WTC11 (cell line): ENCODE results near the gene RPL36.

Experiments
- CREM ChIP-seq: sonication (generic); formaldehyde crosslinking; IDR thresholded peaks from 2 replicates; pipeline ENCODE4 v1.8.1; 2022; ENCODE audit warnings: mild to moderate bottlenecking, missing genetic modification reagents, moderate library complexity
- GABPB1 ChIP-seq: sonication (generic); formaldehyde crosslinking; IDR thresholded peaks from 2 replicates; pipeline ENCODE4 v1.8.1; 2023; ENCODE audit warnings: mild to moderate bottlenecking, missing genetic modification reagents
- JUN ChIP-seq: sonication (generic); formaldehyde crosslinking; IDR thresholded peaks from 2 replicates; pipeline ENCODE4 v1.8.0; 2023; ENCODE audit warnings: mild to moderate bottlenecking, missing genetic modification reagents
- NR1H2 ChIP-seq: sonication (generic); formaldehyde crosslinking; IDR thresholded peaks from 2 replicates; pipeline ENCODE4 v1.9.0; 2021; ENCODE audit warnings: mild to moderate bottlenecking, moderate library complexity, missing genetic modification reagents
- RELA ChIP-seq: sonication (generic); formaldehyde crosslinking; IDR thresholded peaks from 2 replicates; pipeline ENCODE4 v1.8.1; 2022; ENCODE audit warnings: missing genetic modification reagents, mild to moderate bottlenecking, borderline replicate concordance
- SMAD3 ChIP-seq: sonication (generic); formaldehyde crosslinking; IDR thresholded peaks from 2 replicates; pipeline ENCODE4 v1.8.0; 2022; ENCODE audit warnings: missing genetic modification reagents, mild to moderate bottlenecking, borderline replicate concordance
- TF ChIP-seq, protein P1 (sequence below): sonication (generic); formaldehyde crosslinking; IDR thresholded peaks from 2 replicates; pipeline ENCODE4 v1.8.0; 2023; ENCODE audit warnings: mild to moderate bottlenecking, missing genetic modification reagents
- TF ChIP-seq, protein P2 (sequence below): fragments of 200-600 bp; IDR thresholded peaks from 2 replicates; pipeline ENCODE4 v1.8.0; 2022; ENCODE audit warnings: antibody characterized with exemption
- TF ChIP-seq, protein P3 (sequence below): sonication (generic); formaldehyde crosslinking; IDR thresholded peaks from 2 replicates; pipeline ENCODE4 v1.8.1; 2022; ENCODE audit warnings: low read depth, mild to moderate bottlenecking, moderate library complexity, missing genetic modification reagents, borderline replicate concordance
- TF ChIP-seq, protein P4 (sequence below): sonication (generic); formaldehyde crosslinking; IDR thresholded peaks from 2 replicates; pipeline ENCODE4 v1.8.1; 2023; ENCODE audit warnings: mild to moderate bottlenecking, missing genetic modification reagents
- TF ChIP-seq, protein P5 (sequence below): sonication (generic); formaldehyde crosslinking; IDR thresholded peaks from 2 replicates; pipeline ENCODE4 v1.8.0; 2022; ENCODE audit warnings: mild to moderate bottlenecking, missing genetic modification reagents
- TF ChIP-seq, protein P6 (sequence below): sonication (generic); formaldehyde crosslinking; IDR thresholded peaks from 2 replicates; pipeline ENCODE4 v1.8.1; 2022; ENCODE audit warnings: mild to moderate bottlenecking, moderate library complexity, missing genetic modification reagents
- TF ChIP-seq, protein P7 (sequence below): sonication (generic); formaldehyde crosslinking; IDR thresholded peaks from 2 replicates; pipeline ENCODE4 v1.8.0; 2023; ENCODE audit warnings: missing genetic modification reagents, mild to moderate bottlenecking, borderline replicate concordance
- TF ChIP-seq, protein P8 (sequence below): sonication (generic); formaldehyde crosslinking; IDR thresholded peaks from 2 replicates; pipeline ENCODE4 v1.8.0; 2022; ENCODE audit warnings: missing genetic modification reagents

DNA sequence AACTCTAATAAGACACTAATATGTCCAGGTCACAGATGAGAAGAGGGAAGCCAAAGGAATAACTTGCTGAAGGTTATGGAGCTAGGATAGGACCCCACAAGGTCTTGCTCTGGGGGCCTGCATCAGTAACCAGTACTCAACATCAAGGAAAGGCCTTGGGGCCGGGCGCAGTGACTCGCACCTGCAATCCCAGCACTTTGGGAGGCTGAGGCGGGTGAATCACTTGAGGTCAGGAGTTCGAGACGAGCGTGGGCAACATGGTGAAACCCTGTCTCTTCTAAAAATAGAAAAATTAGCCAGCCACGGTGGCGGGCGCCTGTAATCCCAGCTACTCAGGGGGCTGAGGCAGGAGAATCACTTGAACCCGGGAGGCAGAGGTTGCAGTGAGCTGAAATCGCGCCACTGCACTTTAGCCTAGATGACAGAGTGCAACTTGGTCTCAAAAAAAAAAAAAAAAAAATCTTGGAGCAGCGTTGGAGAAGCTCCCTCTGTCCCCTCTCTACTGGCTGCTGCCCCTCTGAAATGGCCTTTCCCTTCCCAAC, 28.0 kb downstream of the RPL36 start:
- TF ChIP-seq, protein P1, sequence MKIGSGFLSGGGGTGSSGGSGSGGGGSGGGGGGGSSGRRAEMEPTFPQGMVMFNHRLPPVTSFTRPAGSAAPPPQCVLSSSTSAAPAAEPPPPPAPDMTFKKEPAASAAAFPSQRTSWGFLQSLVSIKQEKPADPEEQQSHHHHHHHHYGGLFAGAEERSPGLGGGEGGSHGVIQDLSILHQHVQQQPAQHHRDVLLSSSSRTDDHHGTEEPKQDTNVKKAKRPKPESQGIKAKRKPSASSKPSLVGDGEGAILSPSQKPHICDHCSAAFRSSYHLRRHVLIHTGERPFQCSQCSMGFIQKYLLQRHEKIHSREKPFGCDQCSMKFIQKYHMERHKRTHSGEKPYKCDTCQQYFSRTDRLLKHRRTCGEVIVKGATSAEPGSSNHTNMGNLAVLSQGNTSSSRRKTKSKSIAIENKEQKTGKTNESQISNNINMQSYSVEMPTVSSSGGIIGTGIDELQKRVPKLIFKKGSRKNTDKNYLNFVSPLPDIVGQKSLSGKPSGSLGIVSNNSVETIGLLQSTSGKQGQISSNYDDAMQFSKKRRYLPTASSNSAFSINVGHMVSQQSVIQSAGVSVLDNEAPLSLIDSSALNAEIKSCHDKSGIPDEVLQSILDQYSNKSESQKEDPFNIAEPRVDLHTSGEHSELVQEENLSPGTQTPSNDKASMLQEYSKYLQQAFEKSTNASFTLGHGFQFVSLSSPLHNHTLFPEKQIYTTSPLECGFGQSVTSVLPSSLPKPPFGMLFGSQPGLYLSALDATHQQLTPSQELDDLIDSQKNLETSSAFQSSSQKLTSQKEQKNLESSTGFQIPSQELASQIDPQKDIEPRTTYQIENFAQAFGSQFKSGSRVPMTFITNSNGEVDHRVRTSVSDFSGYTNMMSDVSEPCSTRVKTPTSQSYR (CRISPR knock-in tag): no peak
- TF ChIP-seq, protein P2, sequence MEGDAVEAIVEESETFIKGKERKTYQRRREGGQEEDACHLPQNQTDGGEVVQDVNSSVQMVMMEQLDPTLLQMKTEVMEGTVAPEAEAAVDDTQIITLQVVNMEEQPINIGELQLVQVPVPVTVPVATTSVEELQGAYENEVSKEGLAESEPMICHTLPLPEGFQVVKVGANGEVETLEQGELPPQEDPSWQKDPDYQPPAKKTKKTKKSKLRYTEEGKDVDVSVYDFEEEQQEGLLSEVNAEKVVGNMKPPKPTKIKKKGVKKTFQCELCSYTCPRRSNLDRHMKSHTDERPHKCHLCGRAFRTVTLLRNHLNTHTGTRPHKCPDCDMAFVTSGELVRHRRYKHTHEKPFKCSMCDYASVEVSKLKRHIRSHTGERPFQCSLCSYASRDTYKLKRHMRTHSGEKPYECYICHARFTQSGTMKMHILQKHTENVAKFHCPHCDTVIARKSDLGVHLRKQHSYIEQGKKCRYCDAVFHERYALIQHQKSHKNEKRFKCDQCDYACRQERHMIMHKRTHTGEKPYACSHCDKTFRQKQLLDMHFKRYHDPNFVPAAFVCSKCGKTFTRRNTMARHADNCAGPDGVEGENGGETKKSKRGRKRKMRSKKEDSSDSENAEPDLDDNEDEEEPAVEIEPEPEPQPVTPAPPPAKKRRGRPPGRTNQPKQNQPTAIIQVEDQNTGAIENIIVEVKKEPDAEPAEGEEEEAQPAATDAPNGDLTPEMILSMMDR: no peak
- TF ChIP-seq, protein P3, sequence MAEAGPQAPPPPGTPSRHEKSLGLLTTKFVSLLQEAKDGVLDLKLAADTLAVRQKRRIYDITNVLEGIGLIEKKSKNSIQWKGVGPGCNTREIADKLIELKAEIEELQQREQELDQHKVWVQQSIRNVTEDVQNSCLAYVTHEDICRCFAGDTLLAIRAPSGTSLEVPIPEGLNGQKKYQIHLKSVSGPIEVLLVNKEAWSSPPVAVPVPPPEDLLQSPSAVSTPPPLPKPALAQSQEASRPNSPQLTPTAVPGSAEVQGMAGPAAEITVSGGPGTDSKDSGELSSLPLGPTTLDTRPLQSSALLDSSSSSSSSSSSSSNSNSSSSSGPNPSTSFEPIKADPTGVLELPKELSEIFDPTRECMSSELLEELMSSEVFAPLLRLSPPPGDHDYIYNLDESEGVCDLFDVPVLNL (CRISPR knock-in tag): no peak
- TF ChIP-seq, protein P4, sequence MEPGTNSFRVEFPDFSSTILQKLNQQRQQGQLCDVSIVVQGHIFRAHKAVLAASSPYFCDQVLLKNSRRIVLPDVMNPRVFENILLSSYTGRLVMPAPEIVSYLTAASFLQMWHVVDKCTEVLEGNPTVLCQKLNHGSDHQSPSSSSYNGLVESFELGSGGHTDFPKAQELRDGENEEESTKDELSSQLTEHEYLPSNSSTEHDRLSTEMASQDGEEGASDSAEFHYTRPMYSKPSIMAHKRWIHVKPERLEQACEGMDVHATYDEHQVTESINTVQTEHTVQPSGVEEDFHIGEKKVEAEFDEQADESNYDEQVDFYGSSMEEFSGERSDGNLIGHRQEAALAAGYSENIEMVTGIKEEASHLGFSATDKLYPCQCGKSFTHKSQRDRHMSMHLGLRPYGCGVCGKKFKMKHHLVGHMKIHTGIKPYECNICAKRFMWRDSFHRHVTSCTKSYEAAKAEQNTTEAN (CRISPR knock-in tag): no peak
- TF ChIP-seq, protein P5, sequence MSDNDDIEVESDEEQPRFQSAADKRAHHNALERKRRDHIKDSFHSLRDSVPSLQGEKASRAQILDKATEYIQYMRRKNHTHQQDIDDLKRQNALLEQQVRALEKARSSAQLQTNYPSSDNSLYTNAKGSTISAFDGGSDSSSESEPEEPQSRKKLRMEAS (CRISPR knock-in tag): no peak
- TF ChIP-seq, protein P6, sequence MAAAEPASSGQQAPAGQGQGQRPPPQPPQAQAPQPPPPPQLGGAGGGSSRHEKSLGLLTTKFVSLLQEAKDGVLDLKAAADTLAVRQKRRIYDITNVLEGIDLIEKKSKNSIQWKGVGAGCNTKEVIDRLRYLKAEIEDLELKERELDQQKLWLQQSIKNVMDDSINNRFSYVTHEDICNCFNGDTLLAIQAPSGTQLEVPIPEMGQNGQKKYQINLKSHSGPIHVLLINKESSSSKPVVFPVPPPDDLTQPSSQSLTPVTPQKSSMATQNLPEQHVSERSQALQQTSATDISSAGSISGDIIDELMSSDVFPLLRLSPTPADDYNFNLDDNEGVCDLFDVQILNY (CRISPR knock-in tag): no peak
- TF ChIP-seq SMAD3 (CRISPR knock-in tag): no peak
- no peak for TF ChIP-seq JUN (CRISPR knock-in tag)
- no peak for TF ChIP-seq RELA (CRISPR knock-in tag)
- TF ChIP-seq, protein P7, sequence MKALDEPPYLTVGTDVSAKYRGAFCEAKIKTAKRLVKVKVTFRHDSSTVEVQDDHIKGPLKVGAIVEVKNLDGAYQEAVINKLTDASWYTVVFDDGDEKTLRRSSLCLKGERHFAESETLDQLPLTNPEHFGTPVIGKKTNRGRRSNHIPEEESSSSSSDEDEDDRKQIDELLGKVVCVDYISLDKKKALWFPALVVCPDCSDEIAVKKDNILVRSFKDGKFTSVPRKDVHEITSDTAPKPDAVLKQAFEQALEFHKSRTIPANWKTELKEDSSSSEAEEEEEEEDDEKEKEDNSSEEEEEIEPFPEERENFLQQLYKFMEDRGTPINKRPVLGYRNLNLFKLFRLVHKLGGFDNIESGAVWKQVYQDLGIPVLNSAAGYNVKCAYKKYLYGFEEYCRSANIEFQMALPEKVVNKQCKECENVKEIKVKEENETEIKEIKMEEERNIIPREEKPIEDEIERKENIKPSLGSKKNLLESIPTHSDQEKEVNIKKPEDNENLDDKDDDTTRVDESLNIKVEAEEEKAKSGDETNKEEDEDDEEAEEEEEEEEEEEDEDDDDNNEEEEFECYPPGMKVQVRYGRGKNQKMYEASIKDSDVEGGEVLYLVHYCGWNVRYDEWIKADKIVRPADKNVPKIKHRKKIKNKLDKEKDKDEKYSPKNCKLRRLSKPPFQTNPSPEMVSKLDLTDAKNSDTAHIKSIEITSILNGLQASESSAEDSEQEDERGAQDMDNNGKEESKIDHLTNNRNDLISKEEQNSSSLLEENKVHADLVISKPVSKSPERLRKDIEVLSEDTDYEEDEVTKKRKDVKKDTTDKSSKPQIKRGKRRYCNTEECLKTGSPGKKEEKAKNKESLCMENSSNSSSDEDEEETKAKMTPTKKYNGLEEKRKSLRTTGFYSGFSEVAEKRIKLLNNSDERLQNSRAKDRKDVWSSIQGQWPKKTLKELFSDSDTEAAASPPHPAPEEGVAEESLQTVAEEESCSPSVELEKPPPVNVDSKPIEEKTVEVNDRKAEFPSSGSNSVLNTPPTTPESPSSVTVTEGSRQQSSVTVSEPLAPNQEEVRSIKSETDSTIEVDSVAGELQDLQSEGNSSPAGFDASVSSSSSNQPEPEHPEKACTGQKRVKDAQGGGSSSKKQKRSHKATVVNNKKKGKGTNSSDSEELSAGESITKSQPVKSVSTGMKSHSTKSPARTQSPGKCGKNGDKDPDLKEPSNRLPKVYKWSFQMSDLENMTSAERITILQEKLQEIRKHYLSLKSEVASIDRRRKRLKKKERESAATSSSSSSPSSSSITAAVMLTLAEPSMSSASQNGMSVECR: no peak
- TF ChIP-seq, protein P8, sequence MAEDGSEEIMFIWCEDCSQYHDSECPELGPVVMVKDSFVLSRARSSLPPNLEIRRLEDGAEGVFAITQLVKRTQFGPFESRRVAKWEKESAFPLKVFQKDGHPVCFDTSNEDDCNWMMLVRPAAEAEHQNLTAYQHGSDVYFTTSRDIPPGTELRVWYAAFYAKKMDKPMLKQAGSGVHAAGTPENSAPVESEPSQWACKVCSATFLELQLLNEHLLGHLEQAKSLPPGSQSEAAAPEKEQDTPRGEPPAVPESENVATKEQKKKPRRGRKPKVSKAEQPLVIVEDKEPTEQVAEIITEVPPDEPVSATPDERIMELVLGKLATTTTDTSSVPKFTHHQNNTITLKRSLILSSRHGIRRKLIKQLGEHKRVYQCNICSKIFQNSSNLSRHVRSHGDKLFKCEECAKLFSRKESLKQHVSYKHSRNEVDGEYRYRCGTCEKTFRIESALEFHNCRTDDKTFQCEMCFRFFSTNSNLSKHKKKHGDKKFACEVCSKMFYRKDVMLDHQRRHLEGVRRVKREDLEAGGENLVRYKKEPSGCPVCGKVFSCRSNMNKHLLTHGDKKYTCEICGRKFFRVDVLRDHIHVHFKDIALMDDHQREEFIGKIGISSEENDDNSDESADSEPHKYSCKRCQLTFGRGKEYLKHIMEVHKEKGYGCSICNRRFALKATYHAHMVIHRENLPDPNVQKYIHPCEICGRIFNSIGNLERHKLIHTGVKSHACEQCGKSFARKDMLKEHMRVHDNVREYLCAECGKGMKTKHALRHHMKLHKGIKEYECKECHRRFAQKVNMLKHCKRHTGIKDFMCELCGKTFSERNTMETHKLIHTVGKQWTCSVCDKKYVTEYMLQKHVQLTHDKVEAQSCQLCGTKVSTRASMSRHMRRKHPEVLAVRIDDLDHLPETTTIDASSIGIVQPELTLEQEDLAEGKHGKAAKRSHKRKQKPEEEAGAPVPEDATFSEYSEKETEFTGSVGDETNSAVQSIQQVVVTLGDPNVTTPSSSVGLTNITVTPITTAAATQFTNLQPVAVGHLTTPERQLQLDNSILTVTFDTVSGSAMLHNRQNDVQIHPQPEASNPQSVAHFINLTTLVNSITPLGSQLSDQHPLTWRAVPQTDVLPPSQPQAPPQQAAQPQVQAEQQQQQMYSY (CRISPR knock-in tag): no peak
- no peak for TF ChIP-seq NR1H2
- no peak for TF ChIP-seq CREM (CRISPR knock-in tag)
- TF ChIP-seq GABPB1 (CRISPR knock-in tag): no peak
